SK-N-SH treated with all-trans-retinoic acid at 6 μM for 48 hours (cell line): ENCODE measurements around the gene KIFC1.

Source experiments
- ATAC-seq: fragments of 200-7000 bp; cut with Tn5 transposase; 3 replicates; pipeline ENCODE4 v1.9.1; 2020; ENCODE audit warnings: mild to moderate bottlenecking, moderate library complexity
- ARNTL ChIP-seq: fragments of 450-650 bp; formaldehyde crosslinking; IDR thresholded peaks from 2 replicates; pipeline ENCODE4 v1.5.0; 2020; ENCODE audit warnings: low read depth, mild to moderate bottlenecking, moderate library complexity, borderline replicate concordance
- BACH2 ChIP-seq: fragments of 250-450 bp; sonication (Bioruptor Pico); IDR thresholded peaks from 2 replicates; pipeline ENCODE4 v1.9.0; 2021; ENCODE audit warnings: mild to moderate bottlenecking, borderline replicate concordance
- CREB5 ChIP-seq: fragments of 250-450 bp; sonication (Bioruptor Pico); IDR thresholded peaks from 2 replicates; pipeline ENCODE4 v1.5.1; 2020; ENCODE audit warnings: low read depth, mild to moderate bottlenecking, moderate library complexity
- CSDC2 ChIP-seq: fragments of 250-450 bp; sonication (Bioruptor Pico); IDR thresholded peaks from 2 replicates; pipeline ENCODE4 v1.5.0; 2020; ENCODE audit warnings: mild to moderate bottlenecking, moderate library complexity
- ESRRG ChIP-seq: fragments of 250-450 bp; sonication (Bioruptor Pico); IDR thresholded peaks from 2 replicates; pipeline ENCODE4 v1.6.1; 2021; ENCODE audit warnings: mild to moderate bottlenecking
- GLIS3 ChIP-seq: fragments of 250-450 bp; sonication (Bioruptor Pico); IDR thresholded peaks from 2 replicates; pipeline ENCODE4 v1.5.0; 2020; ENCODE audit warnings: mild to moderate bottlenecking, moderate library complexity
- POU6F1 ChIP-seq: fragments of 250-450 bp; sonication (Bioruptor Pico); IDR thresholded peaks from 2 replicates; pipeline ENCODE4 v1.8.0; 2021; ENCODE audit warnings: low read depth, mild to moderate bottlenecking, moderate library complexity, borderline replicate concordance
- RARB ChIP-seq: fragments of 250-450 bp; sonication (Bioruptor Pico); IDR thresholded peaks from 2 replicates; pipeline ENCODE4 v1.8.0; 2021; ENCODE audit warnings: mild to moderate bottlenecking, moderate library complexity
- SNAI2 ChIP-seq: fragments of 250-450 bp; sonication (Bioruptor Pico); IDR thresholded peaks from 2 replicates; pipeline ENCODE4 v1.5.0; 2020; ENCODE audit warnings: mild to moderate bottlenecking, moderate library complexity
- TCF4 ChIP-seq: fragments of 250-450 bp; sonication (Bioruptor Pico); IDR thresholded peaks from 2 replicates; pipeline ENCODE4 v1.8.0; 2021; ENCODE audit warnings: mild to moderate bottlenecking, moderate library complexity, borderline replicate concordance
- TOX ChIP-seq: fragments of 250-450 bp; sonication (Bioruptor Pico); IDR thresholded peaks from 2 replicates; pipeline ENCODE4 v1.8.0; 2021; ENCODE audit warnings: mild to moderate bottlenecking, moderate library complexity, borderline replicate concordance
- TSHZ2 ChIP-seq: fragments of 250-450 bp; sonication (Bioruptor Pico); IDR thresholded peaks from 2 replicates; pipeline ENCODE4 v1.5.0; 2020; ENCODE audit warnings: mild to moderate bottlenecking, moderate library complexity
- ZC3H10 ChIP-seq: fragments of 250-450 bp; sonication (Bioruptor Pico); IDR thresholded peaks from 2 replicates; pipeline ENCODE4 v1.5.1; 2021; ENCODE audit warnings: mild to moderate bottlenecking, moderate library complexity
- ZFP3 ChIP-seq: fragments of 250-450 bp; sonication (Bioruptor Pico); IDR thresholded peaks from 2 replicates; pipeline ENCODE4 v1.5.0; 2020; ENCODE audit warnings: mild to moderate bottlenecking, moderate library complexity
- ZFP30 ChIP-seq: fragments of 450-650 bp; formaldehyde crosslinking; IDR thresholded peaks from 2 replicates; pipeline ENCODE4 v1.5.0; 2022; ENCODE audit warnings: mild to moderate bottlenecking, moderate library complexity
- ZNF565 ChIP-seq: fragments of 450-650 bp; formaldehyde crosslinking; conservative IDR thresholded peaks from 2 replicates; pipeline ENCODE4 v1.5.0; 2020; ENCODE audit warnings: low read depth, mild to moderate bottlenecking, moderate library complexity
- ZNF70 ChIP-seq: fragments of 450-650 bp; formaldehyde crosslinking; IDR thresholded peaks from 2 replicates; pipeline ENCODE4 v1.5.0; 2020; ENCODE audit warnings: mild to moderate bottlenecking, moderate library complexity
- ZNF8 ChIP-seq: fragments of 450-650 bp; formaldehyde crosslinking; IDR thresholded peaks from 2 replicates; pipeline ENCODE4 v1.5.0; 2020; ENCODE audit warnings: mild to moderate bottlenecking, moderate library complexity
- TF ChIP-seq, protein P1 (sequence below): fragments of 250-450 bp; sonication (Bioruptor Pico); IDR thresholded peaks from 2 replicates; pipeline ENCODE4 v1.8.0; 2020; ENCODE audit warnings: mild to moderate bottlenecking, moderate library complexity, borderline replicate concordance

Gene KIFC1

DNA sequence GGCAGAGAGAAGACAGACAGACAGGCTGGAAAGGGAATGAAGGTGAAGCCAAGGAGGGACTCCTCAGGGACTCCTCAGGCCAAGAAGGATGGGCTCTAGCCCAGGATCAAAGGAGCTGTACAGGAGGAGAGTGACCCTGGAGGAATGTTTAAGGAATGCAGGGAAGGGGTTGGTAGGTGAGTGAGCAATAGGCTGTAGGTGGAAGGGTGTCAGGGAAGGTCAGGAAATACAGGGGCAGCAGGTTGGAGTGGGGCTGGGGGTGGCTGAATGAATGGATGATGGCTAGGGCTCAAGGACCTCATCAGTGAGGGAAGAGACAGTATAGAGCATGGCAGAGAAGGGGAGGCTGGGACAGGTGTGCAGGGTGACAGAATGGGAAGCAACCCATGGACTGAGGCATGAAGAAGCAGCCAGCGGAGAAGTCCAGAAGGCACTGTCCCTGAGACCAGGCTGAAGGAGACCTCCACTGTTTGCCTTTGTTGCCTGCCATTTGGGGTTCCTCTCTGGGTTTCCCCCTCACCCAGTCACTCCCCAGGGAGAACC lies 41.4 kb downstream of the KIFC1 start:
- no peak for TF ChIP-seq RARB (CRISPR knock-in tag)
- no peak for TF ChIP-seq ZNF8 (CRISPR knock-in tag)
- no peak for TF ChIP-seq ZFP30
- TF ChIP-seq CSDC2 (CRISPR knock-in tag): no peak
- TF ChIP-seq CREB5 (CRISPR knock-in tag): no peak
- TF ChIP-seq ARNTL (CRISPR knock-in tag): no peak
- no peak for TF ChIP-seq BACH2 (CRISPR knock-in tag)
- TF ChIP-seq TCF4 (CRISPR knock-in tag): no peak
- TF ChIP-seq ZC3H10: no peak
- no peak for TF ChIP-seq TSHZ2 (CRISPR knock-in tag)
- TF ChIP-seq, protein P1, sequence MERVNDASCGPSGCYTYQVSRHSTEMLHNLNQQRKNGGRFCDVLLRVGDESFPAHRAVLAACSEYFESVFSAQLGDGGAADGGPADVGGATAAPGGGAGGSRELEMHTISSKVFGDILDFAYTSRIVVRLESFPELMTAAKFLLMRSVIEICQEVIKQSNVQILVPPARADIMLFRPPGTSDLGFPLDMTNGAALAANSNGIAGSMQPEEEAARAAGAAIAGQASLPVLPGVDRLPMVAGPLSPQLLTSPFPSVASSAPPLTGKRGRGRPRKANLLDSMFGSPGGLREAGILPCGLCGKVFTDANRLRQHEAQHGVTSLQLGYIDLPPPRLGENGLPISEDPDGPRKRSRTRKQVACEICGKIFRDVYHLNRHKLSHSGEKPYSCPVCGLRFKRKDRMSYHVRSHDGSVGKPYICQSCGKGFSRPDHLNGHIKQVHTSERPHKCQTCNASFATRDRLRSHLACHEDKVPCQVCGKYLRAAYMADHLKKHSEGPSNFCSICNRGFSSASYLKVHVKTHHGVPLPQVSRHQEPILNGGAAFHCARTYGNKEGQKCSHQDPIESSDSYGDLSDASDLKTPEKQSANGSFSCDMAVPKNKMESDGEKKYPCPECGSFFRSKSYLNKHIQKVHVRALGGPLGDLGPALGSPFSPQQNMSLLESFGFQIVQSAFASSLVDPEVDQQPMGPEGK (CRISPR knock-in tag): no peak
- no peak for TF ChIP-seq ZNF70 (CRISPR knock-in tag)
- TF ChIP-seq ZNF565 (CRISPR knock-in tag): no peak
- TF ChIP-seq ESRRG (CRISPR knock-in tag): no peak
- TF ChIP-seq SNAI2 (CRISPR knock-in tag): no peak
- TF ChIP-seq TOX (CRISPR knock-in tag): no peak

GRCh38 chr6:33433544-33434191 lies 42.0 kb downstream of the KIFC1 start:
- TF ChIP-seq GLIS3 (CRISPR knock-in tag) (no peak), ESRRG (CRISPR knock-in tag) (no peak), POU6F1 (CRISPR knock-in tag) (no peak), BACH2 (CRISPR knock-in tag) (no peak), RARB (CRISPR knock-in tag) (no peak), ZNF565 (CRISPR knock-in tag) (no peak), CSDC2 (CRISPR knock-in tag) (no peak), ZNF8 (CRISPR knock-in tag) (no peak)
- ATAC-seq: no peak

More for the DNA sequence above, 41.4 kb downstream of the KIFC1 start:
- ATAC-seq: no peak

- no peak for TF ChIP-seq TOX (CRISPR knock-in tag)
- no peak for TF ChIP-seq ZFP3 (CRISPR knock-in tag)
- TF ChIP-seq ARNTL (CRISPR knock-in tag): no peak
- no peak for TF ChIP-seq CSDC2 (CRISPR knock-in tag)
- no peak for TF ChIP-seq CREB5 (CRISPR knock-in tag)
- TF ChIP-seq, protein P1 (CRISPR knock-in tag): no peak
- TF ChIP-seq ESRRG (CRISPR knock-in tag): no peak
- TF ChIP-seq BACH2 (CRISPR knock-in tag): no peak
- no peak for ATAC-seq
Measured at GRCh38 chr6:33434961-33435360, 43.3 kb downstream of the KIFC1 start.
